ENCODE data around the gene IFT20.
"Not testable (repeated sequence)": the region's sequence is repeated elsewhere in the genome, so short reads cannot be mapped to it uniquely, and the experiment has no call there.

The IFT20 gene

DNA sequence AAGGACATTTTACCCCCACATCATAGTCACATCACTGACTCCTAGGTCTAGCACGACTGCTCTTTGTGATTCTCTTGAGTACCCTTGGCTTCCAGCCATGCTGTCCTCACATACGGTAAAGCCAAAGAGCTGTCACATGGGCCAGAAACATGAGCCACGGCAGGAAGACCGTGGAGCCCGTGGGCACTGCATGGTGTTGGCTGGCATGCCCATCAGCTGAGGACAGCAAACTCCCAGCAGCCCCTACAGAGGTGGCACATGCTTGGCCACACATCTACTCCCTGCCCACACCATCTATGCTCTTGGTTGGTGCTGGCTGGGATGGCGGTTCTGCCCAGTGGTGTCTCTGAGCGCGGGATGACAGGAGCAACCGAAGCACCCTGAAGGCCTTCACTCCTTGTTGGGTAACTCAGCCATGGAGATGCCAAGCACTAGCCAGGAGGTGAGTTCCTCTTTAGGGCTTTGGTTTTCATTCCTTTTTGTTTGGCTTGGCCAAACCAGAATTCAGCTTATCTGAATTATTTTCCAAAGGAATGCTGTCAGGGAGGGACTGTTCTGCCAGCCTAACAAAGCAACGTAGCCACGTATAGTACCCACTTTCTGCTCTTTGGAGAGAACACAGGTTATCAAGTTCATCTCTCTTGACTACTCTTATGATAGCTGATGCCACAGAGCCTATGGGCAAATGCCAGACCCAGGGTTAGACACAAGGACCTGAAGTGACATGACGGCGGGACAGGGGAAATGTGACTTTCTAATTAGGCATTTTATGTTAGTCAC lies 10.3 kb upstream of the IFT20 start:
- Histone ChIP-seq H3K27me3 (ENCODE audit: control insufficient read depth, insufficient read depth, low read length) (no peaks in the 10 kb centered on the region), H3K4me3 (ENCODE audit: low read length) (no peak overlapping the region), H3K27ac (ENCODE audit: low read length) (no peak overlapping the region), H3K9me3 (ENCODE audit: control insufficient read depth, insufficient read depth, low read length) (no peaks in the 10 kb centered on the region), H3K36me3 (ENCODE audit: control insufficient read depth, insufficient read depth, low read length) (peaks cover 37% of the 10 kb centered on the region), H3K4me1 (ENCODE audit: control insufficient read depth, insufficient read depth, low read length) (no peaks in the 10 kb centered on the region)
- no peak for DNase-seq (ENCODE audit: low read depth, low spot score)
- WGBS (ENCODE audit: insufficient coverage, insufficient read length), result no CpG with 5 or more reads among the region's 13 CpGs

DNA sequence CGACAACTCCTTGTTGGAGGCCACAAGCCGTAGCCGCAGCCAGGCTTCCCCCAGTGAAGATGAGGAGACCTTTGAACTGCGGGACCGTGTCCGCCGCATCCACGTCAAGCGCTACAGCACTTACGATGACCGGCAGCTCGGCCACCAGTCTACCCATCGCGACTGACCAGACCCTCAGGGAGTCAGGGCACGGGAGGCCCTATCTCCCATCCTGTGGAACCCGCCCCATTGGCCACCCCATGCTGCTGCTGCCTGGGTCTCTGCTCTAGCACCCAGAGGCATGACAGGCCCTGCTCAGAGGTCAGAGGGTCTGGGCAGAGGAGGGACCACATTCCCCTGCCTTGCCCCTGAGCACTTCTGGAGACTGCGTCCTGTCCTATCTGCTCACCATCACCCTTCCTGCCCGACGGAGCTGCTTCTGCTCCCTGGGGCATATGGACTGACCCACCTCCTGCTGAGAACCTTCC lies 9.2 kb upstream of the IFT20 start:
- H3K27ac ChIP-seq (ENCODE audit: low read length), result no peak overlapping the region
- no peaks in the 10 kb centered on the region for H3K27me3 ChIP-seq (ENCODE audit: control insufficient read depth, insufficient read depth, low read length)
- no peaks in the 10 kb centered on the region for H3K9me3 ChIP-seq (ENCODE audit: control insufficient read depth, insufficient read depth, low read length)
- H3K4me3 ChIP-seq (ENCODE audit: low read length), result no peak overlapping the region
- H3K36me3 ChIP-seq (ENCODE audit: control insufficient read depth, insufficient read depth, low read length), result peaks cover 33% of the 10 kb centered on the region
- no CpG with 5 or more reads among the region's 19 CpGs for WGBS (ENCODE audit: insufficient coverage, insufficient read length)
- no peak for DNase-seq (ENCODE audit: low read depth, low spot score)
- H3K4me1 ChIP-seq (ENCODE audit: control insufficient read depth, insufficient read depth, low read length), result no peaks in the 10 kb centered on the region

DNA sequence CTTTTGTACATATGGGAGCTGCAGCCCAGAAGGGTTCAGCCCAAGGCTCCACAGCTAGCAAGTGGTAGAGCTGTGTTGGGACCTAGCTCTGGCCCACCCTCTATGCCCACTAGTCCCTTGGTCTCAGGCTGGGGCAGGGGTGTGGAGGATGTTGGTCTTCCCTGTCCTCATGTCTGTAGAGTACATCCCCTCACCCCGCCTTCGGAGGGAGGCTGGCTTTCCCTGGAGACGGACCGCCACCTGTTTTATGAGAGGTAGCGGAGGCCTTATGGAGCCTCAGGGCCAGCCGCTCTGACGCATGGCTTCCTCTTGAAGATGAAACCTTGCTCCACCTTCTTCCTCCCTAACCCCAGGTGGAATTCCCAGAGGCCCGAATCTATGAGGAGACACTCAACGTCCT lies 8.7 kb upstream of the IFT20 start:
- no CpG with 5 or more reads among the region's 9 CpGs for WGBS (ENCODE audit: insufficient coverage, insufficient read length)
- Histone ChIP-seq H3K4me1 (ENCODE audit: control insufficient read depth, insufficient read depth, low read length) (no peaks in the 10 kb centered on the region), H3K4me3 (ENCODE audit: low read length) (no peak overlapping the region), H3K27me3 (ENCODE audit: control insufficient read depth, insufficient read depth, low read length) (no peaks in the 10 kb centered on the region), H3K36me3 (ENCODE audit: control insufficient read depth, insufficient read depth, low read length) (peaks cover 34% of the 10 kb centered on the region), H3K27ac (ENCODE audit: low read length) (no peak overlapping the region), H3K9me3 (ENCODE audit: control insufficient read depth, insufficient read depth, low read length) (no peaks in the 10 kb centered on the region)
- no peak for DNase-seq (ENCODE audit: low read depth, low spot score)

DNA sequence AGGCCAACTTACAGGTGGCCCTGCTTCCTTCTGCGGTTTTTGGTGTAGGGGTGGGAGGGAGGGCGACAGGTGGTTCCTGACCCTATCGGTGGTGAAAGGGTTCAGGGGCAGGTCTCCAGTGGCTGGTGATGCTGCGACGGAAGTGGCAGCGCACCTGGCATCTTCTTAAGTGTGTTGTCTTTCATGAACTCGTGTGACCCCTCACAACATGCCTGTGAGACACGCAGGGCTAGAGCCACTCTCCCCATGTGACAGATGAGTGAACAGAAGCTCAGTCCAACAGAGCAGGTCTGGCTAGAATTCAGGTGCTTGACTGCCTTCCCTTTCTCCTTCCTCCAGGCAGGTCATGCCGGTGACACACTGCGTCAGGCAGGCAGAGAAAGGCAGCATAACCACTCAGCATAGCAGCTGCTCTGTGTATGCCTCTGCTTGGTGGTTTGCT lies 8.2 kb upstream of the IFT20 start:
- Histone ChIP-seq H3K27me3 (ENCODE audit: control insufficient read depth, insufficient read depth, low read length) (no peaks in the 10 kb centered on the region), H3K4me3 (ENCODE audit: low read length) (no peak overlapping the region), H3K4me1 (ENCODE audit: control insufficient read depth, insufficient read depth, low read length) (no peaks in the 10 kb centered on the region), H3K9me3 (ENCODE audit: control insufficient read depth, insufficient read depth, low read length) (no peaks in the 10 kb centered on the region), H3K27ac (ENCODE audit: low read length) (no peak overlapping the region), H3K36me3 (ENCODE audit: control insufficient read depth, insufficient read depth, low read length) (peaks cover 30% of the 10 kb centered on the region)
- WGBS (ENCODE audit: insufficient coverage, insufficient read length), result no CpG with 5 or more reads among the region's 10 CpGs
- DNase-seq (ENCODE audit: low read depth, low spot score), result no peak

DNA sequence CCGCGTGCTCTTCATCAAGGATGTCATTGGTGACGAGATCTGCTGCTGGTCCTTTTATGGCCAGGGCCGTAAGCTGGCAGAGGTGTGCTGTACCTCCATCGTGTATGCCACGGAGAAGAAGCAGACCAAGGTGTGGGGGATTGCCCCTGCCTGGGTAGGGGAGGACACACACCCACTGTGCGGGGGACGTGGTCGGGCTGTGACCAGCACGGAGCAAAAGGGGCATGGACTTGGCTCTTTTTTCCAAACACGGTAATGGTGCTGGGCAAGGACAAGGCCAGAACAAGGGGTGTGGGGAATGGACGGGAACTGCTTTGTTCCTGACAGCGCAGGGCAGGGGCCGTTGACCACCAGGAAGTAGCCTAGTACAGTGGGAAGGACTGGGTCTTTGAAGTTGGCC lies 7.0 kb upstream of the IFT20 start:
- Histone ChIP-seq H3K4me3 (ENCODE audit: low read length) (no peak overlapping the region), H3K27ac (ENCODE audit: low read length) (no peak overlapping the region), H3K27me3 (ENCODE audit: control insufficient read depth, insufficient read depth, low read length) (no peaks in the 10 kb centered on the region), H3K4me1 (ENCODE audit: control insufficient read depth, insufficient read depth, low read length) (no peaks in the 10 kb centered on the region), H3K36me3 (ENCODE audit: control insufficient read depth, insufficient read depth, low read length) (peaks cover 28% of the 10 kb centered on the region), H3K9me3 (ENCODE audit: control insufficient read depth, insufficient read depth, low read length) (no peaks in the 10 kb centered on the region)
- WGBS (ENCODE audit: insufficient coverage, insufficient read length), result no CpG with 5 or more reads among the region's 14 CpGs
- no peak for DNase-seq (ENCODE audit: low read depth, low spot score)

DNA sequence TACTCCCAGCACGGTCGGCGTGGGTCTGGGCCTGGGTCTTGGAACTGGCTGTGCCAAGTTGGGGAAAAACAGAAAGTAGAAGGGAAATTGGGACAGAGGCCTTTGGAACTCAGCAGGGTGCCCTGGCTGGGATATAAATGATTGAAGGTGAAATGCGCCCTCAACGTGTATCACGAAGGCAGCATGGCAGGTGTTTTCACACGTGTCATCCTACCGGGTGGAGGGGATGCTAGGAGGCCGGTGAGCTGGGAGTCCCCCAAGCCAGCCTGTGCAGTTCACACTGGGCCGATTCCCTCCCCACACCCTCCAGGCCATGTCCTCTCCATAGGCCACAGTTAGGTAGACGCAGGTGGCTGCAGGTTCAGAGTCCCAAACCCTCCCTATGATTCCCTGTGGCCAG lies 6.2 kb upstream of the IFT20 start:
- no peaks in the 10 kb centered on the region for H3K9me3 ChIP-seq (ENCODE audit: control insufficient read depth, insufficient read depth, low read length)
- no peaks in the 10 kb centered on the region for H3K27me3 ChIP-seq (ENCODE audit: control insufficient read depth, insufficient read depth, low read length)
- DNase-seq (ENCODE audit: low read depth, low spot score), result no peak
- H3K36me3 ChIP-seq (ENCODE audit: control insufficient read depth, insufficient read depth, low read length), result peaks cover 28% of the 10 kb centered on the region
- no CpG with 5 or more reads among the region's 11 CpGs for WGBS (ENCODE audit: insufficient coverage, insufficient read length)
- H3K4me1 ChIP-seq (ENCODE audit: control insufficient read depth, insufficient read depth, low read length), result no peaks in the 10 kb centered on the region
- no peak overlapping the region for H3K27ac ChIP-seq (ENCODE audit: low read length)
- no peak overlapping the region for H3K4me3 ChIP-seq (ENCODE audit: low read length)

DNA sequence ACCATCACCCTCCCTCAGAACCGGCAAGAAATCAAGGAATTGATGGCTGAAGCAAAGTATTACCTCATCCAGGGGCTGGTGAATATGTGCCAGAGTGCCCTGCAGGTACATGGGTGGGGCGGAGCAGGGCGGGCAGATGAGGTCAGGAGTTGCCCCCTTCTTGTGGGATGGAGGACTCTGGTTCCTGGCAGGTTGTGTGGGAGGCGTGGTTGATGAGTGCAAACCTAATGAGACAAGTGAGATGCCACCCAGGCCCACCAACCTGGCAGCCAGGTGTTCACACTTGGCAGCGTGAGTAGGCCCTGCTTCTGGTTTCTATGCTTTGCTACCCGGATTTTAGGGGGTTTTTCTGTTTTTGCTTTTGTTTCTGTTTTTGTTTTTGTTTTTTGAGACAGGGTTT lies 5.1 kb upstream of the IFT20 start:
- no peaks in the 10 kb centered on the region for H3K27me3 ChIP-seq (ENCODE audit: control insufficient read depth, insufficient read depth, low read length)
- no peaks in the 10 kb centered on the region for H3K9me3 ChIP-seq (ENCODE audit: control insufficient read depth, insufficient read depth, low read length)
- no peak overlapping the region for H3K27ac ChIP-seq (ENCODE audit: low read length)
- no peak overlapping the region for H3K4me3 ChIP-seq (ENCODE audit: low read length)
- H3K36me3 ChIP-seq (ENCODE audit: control insufficient read depth, insufficient read depth, low read length), result peaks cover 23% of the 10 kb centered on the region
- H3K4me1 ChIP-seq (ENCODE audit: control insufficient read depth, insufficient read depth, low read length), result no peaks in the 10 kb centered on the region
- no CpG with 5 or more reads among the region's 6 CpGs for WGBS (ENCODE audit: insufficient coverage, insufficient read length)
- DNase-seq (ENCODE audit: low read depth, low spot score), result no peak

DNA sequence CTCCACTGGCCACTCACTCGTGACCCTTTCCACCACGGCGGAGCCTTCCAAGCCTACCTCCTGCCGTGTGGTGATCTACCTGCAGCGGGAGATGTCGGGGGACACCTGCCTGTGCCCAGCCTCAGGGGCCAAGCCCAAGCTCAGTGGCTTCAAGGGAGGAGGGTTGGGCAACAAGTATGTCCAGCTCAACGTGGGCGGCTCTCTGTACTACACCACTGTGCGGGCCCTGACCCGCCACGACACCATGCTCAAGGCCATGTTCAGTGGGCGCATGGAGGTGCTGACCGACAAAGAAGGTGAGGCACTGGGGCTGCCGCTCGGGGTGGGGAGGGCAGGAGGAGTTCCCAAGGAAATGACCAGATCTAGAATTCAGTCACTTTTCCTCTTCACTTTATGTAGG lies 4.2 kb upstream of the IFT20 start:
- H3K4me1 ChIP-seq (ENCODE audit: control insufficient read depth, insufficient read depth, low read length), result no peaks in the 10 kb centered on the region
- no peaks in the 10 kb centered on the region for H3K9me3 ChIP-seq (ENCODE audit: control insufficient read depth, insufficient read depth, low read length)
- whole genome bisulfite sequencing (ENCODE audit: insufficient coverage, insufficient read length), result no CpG with 5 or more reads among the region's 15 CpGs
- peaks cover 22% of the 10 kb centered on the region for H3K36me3 ChIP-seq (ENCODE audit: control insufficient read depth, insufficient read depth, low read length)
- H3K27ac ChIP-seq (ENCODE audit: low read length), result no peak overlapping the region
- DNase-seq (ENCODE audit: low read depth, low spot score), result no peak
- no peak overlapping the region for H3K4me3 ChIP-seq (ENCODE audit: low read length)
- no peaks in the 10 kb centered on the region for H3K27me3 ChIP-seq (ENCODE audit: control insufficient read depth, insufficient read depth, low read length)

DNA sequence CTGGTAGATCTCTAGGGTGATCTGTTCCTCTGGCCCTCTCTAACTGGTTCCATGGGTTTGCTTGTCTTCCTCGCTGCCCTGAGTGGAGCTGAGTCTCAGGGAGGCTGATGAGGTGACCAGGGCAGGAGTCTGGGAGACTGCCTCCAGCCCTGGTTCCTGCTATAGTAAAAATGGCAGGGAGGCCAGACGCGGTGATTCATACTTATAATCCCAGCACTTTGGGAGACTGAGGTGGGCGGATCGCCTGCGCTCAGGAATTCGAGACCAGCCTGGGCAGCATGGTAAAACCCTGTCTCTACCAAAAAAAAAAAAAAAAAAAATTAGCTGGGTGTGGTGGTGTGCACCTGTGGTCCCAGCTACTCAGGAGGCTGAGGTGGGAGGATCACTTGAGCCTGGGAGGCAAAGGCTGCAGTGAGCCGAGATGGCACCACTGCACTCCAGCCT lies 3.5 kb upstream of the IFT20 start:
- not testable (repeated sequence) for H3K4me1 ChIP-seq (ENCODE audit: control insufficient read depth, insufficient read depth, low read length); H3K4me3 ChIP-seq (ENCODE audit: low read length); H3K9me3 ChIP-seq (ENCODE audit: control insufficient read depth, insufficient read depth, low read length); H3K27ac ChIP-seq (ENCODE audit: low read length); H3K27me3 ChIP-seq (ENCODE audit: control insufficient read depth, insufficient read depth, low read length); DNase-seq (ENCODE audit: low read depth, low spot score)
- no CpG with 5 or more reads among the region's 8 CpGs for WGBS (ENCODE audit: insufficient coverage, insufficient read length)
- peaks cover 17% of the 10 kb centered on the region for H3K36me3 ChIP-seq (ENCODE audit: control insufficient read depth, insufficient read depth, low read length)

DNA sequence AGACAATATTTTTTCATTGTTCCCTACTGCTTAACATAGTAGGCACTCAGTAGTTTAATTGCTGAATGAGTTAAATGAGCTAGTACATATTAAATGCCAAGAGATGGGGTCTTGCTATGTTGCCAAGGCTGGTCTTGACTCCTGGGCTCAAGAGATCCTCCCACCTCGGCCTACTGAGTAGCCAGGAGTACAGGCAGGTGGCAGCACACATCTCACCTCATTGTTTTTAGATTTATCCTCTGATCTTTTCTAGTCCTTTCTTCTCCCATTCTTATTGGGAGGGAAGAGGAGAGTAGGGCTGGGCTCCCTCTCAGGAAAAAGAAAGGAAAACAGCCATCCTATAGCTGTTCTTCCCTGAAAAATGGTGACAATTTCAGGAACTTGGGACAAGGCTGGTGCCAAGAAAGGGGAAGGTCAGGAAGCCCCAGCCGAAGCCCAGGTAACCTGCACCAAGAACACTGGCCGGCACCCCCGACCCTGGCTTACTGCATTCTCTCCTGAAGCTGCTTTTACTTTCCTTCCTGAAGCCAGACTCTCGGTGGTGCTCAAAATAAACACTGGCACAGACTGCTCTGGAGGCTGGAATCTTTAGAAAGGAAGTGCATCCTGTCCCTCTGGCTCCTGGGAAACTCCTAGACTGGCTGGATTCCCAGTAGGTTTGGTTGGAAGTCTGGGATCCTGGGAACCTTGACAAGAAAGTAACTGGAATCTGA lies 2.9 kb upstream of the IFT20 start:
- no CpG with 5 or more reads among the region's 5 CpGs for WGBS (ENCODE audit: insufficient coverage, insufficient read length)

More for the DNA sequence above, 2.9 kb upstream of the IFT20 start:
- Histone ChIP-seq H3K9me3 (ENCODE audit: control insufficient read depth, insufficient read depth, low read length) (no peaks in the 10 kb centered on the region), H3K36me3 (ENCODE audit: control insufficient read depth, insufficient read depth, low read length) (peaks cover 15% of the 10 kb centered on the region), H3K4me1 (ENCODE audit: control insufficient read depth, insufficient read depth, low read length) (no peaks in the 10 kb centered on the region), H3K4me3 (ENCODE audit: low read length) (no peak overlapping the region), H3K27me3 (ENCODE audit: control insufficient read depth, insufficient read depth, low read length) (no peaks in the 10 kb centered on the region), H3K27ac (ENCODE audit: low read length) (no peak overlapping the region)
- no peak for DNase-seq (ENCODE audit: low read depth, low spot score)
